ENCODE data around the gene GPBP1. TPM values are rescaled to one million over a fixed set of nuclear protein-coding genes. Genes with fewer than 3 reads are reported as not detected.

Gene GPBP1
- total RNA-seq, 1 experiment from 2014 or later = 112 TPM

DNA sequence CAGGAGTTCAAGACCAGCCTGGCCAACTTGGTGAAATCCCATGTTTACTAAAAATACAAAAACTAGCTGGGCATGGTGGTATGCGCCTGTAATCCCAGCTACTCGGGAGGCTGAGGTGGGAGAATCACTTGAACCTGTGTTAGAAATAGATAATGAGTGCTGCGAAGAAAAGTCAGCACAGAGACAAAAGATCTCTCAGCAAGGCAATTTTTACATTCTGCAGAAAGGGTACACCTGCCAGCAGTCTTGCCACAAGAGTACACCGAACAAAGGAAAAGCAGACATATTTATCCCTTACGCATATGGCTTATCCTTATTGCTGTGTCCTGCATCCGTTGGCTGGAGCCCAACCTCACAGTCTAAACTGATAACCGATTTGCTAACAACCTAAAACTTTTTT is 16.2 kb upstream of the GPBP1 start:
- Mint-ChIP-seq H3K27me3 (ENCODE audit: low read depth) (no peaks in the 10 kb centered on the region; the same call in 1 of the 2 replicates), H3K4me1 (no peaks in the 10 kb centered on the region), H3K4me3 (no peak overlapping the region), H3K27ac (no peak overlapping the region), H3K36me3 (ENCODE audit: insufficient read depth in 1 of 3, low read depth in 3 of 3) (peaks cover 0 to 4% (median 2%) of the 10 kb centered on the region in 3 experiments; a peak in 2 of 7 replicates), H3K9me3 (peaks cover 3 to 11% of the 10 kb centered on the region in 2 experiments)
- Histone ChIP-seq H3K23ac (ENCODE audit: insufficient read length, low read depth, low read length) (no peak overlapping the region), H3K4me2 (ENCODE audit: insufficient read depth, insufficient read length, low read length) (no peak overlapping the region), H3K27ac (ENCODE audit: insufficient read length, low read depth, low read length) (no peak overlapping the region), H2AFZ (ENCODE audit: low read length) (no peak overlapping the region), H2AK5ac (ENCODE audit: insufficient read length, low read length) (no peak overlapping the region), H4K91ac (ENCODE audit: insufficient read length, low read depth, low read length) (no peak overlapping the region), H3K23me2 (ENCODE audit: insufficient read length, low read depth, low read length, poor library complexity, severe bottlenecking) (no peaks in the 10 kb centered on the region), H3K56ac (ENCODE audit: insufficient read length, low read depth, low read length) (no peak overlapping the region), H3K79me2 (ENCODE audit: insufficient read depth, low read length) (no peaks in the 10 kb centered on the region), H4K20me1 (ENCODE audit: control insufficient read depth, insufficient read depth, insufficient read length) (no peaks in the 10 kb centered on the region), H3K9ac (ENCODE audit: extremely low read depth, insufficient read length, low read length) (no peak overlapping the region), H4K5ac (ENCODE audit: insufficient read length, low read depth, low read length) (no peak overlapping the region), H3T11ph (ENCODE audit: low read length) (no peak overlapping the region), H4K8ac (replicated peaks; ENCODE audit: insufficient read length, low read depth, low read length) (no peak overlapping the region), H3K18ac (ENCODE audit: insufficient read length, low read depth, low read length) (no peak overlapping the region), H2BK120ac (ENCODE audit: low read depth, low read length, poor library complexity, severe bottlenecking) (no peak overlapping the region), H2BK20ac (ENCODE audit: low read depth, low read length, poor library complexity, severe bottlenecking) (no peak overlapping the region), H3K27me3 (ENCODE audit: insufficient read depth, low read length) (no peaks in the 10 kb centered on the region), H3K14ac (ENCODE audit: insufficient read depth, low read length) (no peak overlapping the region), H3K9me3 (ENCODE audit: control insufficient read depth, low read depth, low read length) (no peaks in the 10 kb centered on the region), H2BK5ac (ENCODE audit: insufficient read length, low read length) (no peak overlapping the region), H2BK12ac (ENCODE audit: insufficient read length, low read depth, low read length) (no peak overlapping the region), H3K4ac (ENCODE audit: low read depth, low read length) (no peak overlapping the region), H3K4me1 (ENCODE audit: insufficient read depth, low read length) (no peaks in the 10 kb centered on the region), H3K79me1 (ENCODE audit: insufficient read depth, low read depth, low read length, poor library complexity, severe bottlenecking) (no peaks in the 10 kb centered on the region), H2BK15ac (ENCODE audit: low read depth, low read length) (no peak overlapping the region)
- no peak for DNase-seq
- WGBS (ENCODE audit: extremely low coverage, insufficient read length, low lambda C conversion rate) = no CpG with 5 or more reads among the region's 7 CpGs
- TF ChIP-seq, protein P1, sequence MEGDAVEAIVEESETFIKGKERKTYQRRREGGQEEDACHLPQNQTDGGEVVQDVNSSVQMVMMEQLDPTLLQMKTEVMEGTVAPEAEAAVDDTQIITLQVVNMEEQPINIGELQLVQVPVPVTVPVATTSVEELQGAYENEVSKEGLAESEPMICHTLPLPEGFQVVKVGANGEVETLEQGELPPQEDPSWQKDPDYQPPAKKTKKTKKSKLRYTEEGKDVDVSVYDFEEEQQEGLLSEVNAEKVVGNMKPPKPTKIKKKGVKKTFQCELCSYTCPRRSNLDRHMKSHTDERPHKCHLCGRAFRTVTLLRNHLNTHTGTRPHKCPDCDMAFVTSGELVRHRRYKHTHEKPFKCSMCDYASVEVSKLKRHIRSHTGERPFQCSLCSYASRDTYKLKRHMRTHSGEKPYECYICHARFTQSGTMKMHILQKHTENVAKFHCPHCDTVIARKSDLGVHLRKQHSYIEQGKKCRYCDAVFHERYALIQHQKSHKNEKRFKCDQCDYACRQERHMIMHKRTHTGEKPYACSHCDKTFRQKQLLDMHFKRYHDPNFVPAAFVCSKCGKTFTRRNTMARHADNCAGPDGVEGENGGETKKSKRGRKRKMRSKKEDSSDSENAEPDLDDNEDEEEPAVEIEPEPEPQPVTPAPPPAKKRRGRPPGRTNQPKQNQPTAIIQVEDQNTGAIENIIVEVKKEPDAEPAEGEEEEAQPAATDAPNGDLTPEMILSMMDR (conservative IDR thresholded peaks at IDR 0.05) = no peak
